Body of pancreas (tissue), 4 donors: ENCODE data around the gene CKMT2.

Experiments used
- POLR2A ChIP-seq, 3 donors: fragments of 450-650 bp; IDR thresholded peaks; one replicate each; pipeline ENCODE4 v1.6.1; 2016; ENCODE audit warnings: antibody characterized with exemption in 3 of 3, mild to moderate bottlenecking in 2 of 3
- TF ChIP-seq, protein P1 (sequence below), 7 experiments: fragments of 450-650 bp in 4 of 7; fragments of 200-600 bp in 3 of 7; sonication (generic) in 3 of 7; IDR thresholded peaks; one replicate each; pipeline ENCODE4 v1.5.1; 2016 to 2019; ENCODE audit warnings: antibody characterized with exemption in 7 of 7

DNA sequence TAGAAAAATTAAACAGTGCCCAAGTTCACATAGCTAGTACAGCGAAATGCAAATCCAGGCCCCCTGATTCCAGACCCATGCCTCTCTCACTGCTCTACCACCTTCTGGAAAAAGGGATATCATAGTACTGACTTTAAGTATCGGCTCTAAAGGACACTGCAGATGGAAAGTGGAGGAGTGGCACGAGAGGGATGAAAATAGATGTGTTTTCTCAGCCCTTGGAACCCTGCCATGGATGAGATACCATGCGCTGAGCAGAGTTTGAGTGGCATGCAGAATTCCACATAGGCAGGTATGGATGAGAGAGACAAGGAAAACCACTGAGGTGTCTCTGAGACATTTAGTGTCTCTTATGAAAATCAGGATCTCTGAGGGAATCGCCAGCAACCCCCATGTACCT, 18.8 kb downstream of the CKMT2 start:
- TF ChIP-seq, protein P1, sequence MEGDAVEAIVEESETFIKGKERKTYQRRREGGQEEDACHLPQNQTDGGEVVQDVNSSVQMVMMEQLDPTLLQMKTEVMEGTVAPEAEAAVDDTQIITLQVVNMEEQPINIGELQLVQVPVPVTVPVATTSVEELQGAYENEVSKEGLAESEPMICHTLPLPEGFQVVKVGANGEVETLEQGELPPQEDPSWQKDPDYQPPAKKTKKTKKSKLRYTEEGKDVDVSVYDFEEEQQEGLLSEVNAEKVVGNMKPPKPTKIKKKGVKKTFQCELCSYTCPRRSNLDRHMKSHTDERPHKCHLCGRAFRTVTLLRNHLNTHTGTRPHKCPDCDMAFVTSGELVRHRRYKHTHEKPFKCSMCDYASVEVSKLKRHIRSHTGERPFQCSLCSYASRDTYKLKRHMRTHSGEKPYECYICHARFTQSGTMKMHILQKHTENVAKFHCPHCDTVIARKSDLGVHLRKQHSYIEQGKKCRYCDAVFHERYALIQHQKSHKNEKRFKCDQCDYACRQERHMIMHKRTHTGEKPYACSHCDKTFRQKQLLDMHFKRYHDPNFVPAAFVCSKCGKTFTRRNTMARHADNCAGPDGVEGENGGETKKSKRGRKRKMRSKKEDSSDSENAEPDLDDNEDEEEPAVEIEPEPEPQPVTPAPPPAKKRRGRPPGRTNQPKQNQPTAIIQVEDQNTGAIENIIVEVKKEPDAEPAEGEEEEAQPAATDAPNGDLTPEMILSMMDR (IDR thresholded peaks at IDR 0.05) = no peak
- TF ChIP-seq POLR2A (IDR thresholded peaks at IDR 0.05) = no peak
